Muscle of back (tissue), 11 donors: ENCODE measurements around the gene FER1L5. TPM values are rescaled to one million over a fixed set of nuclear protein-coding genes. Genes with fewer than 3 reads are reported as not detected.

Experiments used
- DNase-seq, 3 donors: peaks; one replicate each; pipeline versions ENCODE4 v3.0.0 to v3.0.0-alpha.2; 2013
- polyA plus RNA-seq, 10 donors: library from polyadenylated mRNA; unstranded; fragments of 120-200 nt; gene quantifications; one replicate each; pipeline ENCODE4 v1.2.1, GENCODE V29; 2013; ENCODE audit not compliant: insufficient read length in 10 of 10

FER1L5 gene
- polyA plus RNA-seq, 10 donors: 0.26 to 2.7 (median 0.80) TPM

DNA sequence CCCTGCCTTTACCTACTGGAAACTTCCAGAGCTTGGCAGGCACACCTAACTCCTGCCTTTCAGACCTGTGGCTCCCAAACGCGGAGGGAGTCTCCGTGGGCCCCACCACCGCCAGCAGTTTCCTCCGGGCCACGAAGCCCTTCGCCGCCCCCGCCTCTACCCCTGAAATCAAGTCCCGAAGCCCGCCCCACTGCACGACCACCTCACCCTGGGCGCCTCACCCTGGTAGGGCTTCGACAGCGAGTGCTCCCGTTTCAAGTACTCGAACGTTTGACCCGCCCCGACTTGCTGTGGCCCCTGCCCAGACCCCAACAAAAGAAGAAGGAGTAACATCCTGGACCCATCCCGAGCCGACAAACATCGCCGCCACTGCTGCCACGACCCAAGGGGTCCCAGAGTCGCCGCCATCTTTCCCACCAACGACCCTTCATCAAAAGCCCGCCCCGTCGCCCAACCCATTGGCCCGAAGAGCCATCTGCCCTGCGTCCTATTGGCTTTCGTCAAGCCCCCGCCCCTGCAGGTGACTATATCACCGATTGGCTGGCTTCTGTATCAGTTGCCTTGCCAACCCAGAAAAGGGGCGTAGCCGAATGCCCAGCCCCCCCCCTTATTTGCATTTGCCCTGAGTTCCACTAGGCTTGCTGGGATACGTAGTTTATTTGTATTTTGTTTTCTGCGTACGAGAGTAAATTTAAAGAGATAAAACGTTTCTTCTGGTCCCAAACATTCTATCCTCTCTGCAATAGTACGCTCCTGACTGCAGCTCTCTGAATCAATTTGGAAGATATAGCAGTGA lies 97.3 kb downstream of the FER1L5 start, which contains the start of gene LMAN2L:
Gene LMAN2L (minus strand): TSS at position 432 of the 796 bp plus-strand sequence. CDS start 24 bp downstream, at position 408.
- DNase-seq: peak; percentile 97 to 99 (median 98)

DNA sequence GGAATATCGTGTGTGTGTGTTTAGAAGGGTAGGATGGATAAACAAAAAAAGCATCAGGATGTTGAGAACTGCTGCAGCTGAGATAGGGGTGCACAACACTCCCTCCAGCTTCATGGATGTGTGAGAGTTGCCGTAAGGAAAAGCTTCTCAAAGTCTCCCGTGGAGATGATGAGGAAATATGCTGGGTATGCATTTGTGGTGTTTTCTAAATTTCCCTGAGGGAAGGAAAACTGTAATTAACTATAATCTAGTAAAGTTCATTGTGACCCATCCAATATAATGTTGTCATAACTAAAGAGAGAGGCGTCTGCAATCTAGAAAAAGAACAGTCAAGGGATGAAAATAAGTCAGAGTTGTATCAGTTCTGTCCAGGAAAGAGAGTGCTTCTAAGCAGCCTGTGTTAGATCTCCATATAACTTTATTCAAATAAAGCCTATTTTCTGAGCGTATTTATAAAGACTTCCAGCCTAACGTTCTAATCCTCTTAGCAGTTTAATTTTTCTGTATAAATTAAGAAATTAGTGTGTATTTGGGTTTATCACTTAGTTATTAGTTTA lies 104.6 kb downstream of the FER1L5 start:
- DNase-seq: peak in 2 of 3 donors; percentile 6 to 28

DNA sequence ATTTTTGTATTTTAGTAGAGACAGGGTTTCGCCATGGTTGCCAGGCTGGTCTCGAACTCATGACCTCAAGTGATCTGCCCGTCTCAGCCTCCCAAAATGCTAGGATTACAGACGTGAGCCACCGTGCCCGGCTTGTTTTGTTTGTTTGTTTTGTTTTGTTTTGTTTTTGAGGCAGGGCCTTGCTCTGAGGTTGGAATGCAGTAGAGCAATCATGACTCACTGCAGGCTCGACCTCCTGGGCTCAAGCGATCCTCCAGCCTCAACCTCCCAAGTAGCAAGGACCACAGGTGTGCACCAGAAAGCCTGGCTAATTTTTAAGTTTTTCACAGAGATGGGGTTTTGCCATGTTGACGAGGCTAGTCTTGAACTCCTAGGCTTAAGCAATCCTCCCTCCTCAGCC lies 109.2 kb downstream of the FER1L5 start:
- no peak for DNase-seq

DNA sequence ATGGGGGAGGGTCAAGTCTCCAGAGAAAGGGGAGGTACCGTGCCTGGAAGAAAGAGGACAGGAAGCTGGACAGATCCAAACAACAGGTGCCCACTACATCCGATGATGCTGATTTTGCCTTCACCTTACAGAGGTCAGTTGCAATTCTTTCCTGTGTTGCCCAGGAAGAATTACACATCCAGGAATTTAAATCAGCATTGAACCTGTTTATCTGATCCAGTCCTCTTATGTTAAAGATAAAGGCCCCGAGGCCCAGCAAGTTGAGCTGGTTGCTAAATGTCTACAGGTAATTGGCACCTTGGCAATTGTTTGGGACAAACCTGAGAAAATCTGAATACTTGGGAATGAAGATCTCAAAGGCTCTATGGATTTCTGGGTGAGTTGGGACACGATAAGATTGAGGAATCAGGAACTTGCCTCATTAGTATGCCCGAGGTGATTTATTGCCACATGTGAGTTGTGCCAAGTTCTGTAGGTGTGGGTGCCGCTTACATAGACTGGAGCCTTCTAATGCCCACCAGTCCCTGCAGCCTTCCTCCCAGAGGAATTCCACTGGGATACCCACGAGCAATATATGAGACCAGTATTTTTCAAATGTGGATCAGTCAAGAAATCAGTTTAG lies 111.2 kb downstream of the FER1L5 start:
- no peak for DNase-seq

DNA sequence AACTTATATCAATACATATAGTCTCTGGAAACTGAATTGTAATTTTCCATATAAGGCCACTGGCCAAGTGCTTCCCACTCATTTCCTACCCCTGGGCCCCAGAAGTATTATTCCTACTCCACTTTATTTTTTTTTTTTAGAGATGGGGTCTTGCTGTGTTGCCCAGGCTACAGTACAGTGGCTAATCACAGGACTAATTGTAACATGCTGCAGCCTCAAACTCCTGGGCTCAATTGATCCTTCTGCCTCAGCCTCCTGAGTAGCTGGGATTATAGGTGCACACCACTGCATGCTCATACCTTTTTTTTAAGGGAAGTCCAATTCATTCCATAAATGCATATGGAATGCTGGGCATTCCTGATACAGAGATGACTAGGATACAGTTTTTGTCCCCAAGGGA lies 111.8 kb downstream of the FER1L5 start:
- no peak for DNase-seq

Other genes with a start within 250 kb of the FER1L5 start
- gene NEURL3, start 137.4 kb upstream of the FER1L5 start, polyA plus RNA-seq: under 1 TPM in 7 of 10 donors, not detected in 3; 0.09 to 0.39 (median 0.18) TPM
- gene ARID5A, start 106.0 kb upstream of the FER1L5 start, polyA plus RNA-seq: 10 to 100 TPM; 16.9 to 42.0 (median 23.4) TPM
- gene KANSL3, start 4.5 kb upstream of the FER1L5 start, polyA plus RNA-seq: 10 to 100 TPM; 23.7 to 38.7 (median 30.8) TPM
- gene LMAN2L, start 97.3 kb downstream of the FER1L5 start, polyA plus RNA-seq: 10 to 100 TPM; 20.8 to 27.5 (median 25.9) TPM
- 10 to 100 TPM; 16.4 to 39.2 (median 29.7) TPM for gene CNNM4, start 118.1 kb downstream of the FER1L5 start, polyA plus RNA-seq
- gene CNNM3, start 173.5 kb downstream of the FER1L5 start, polyA plus RNA-seq: 10 to 100 TPM; 13.5 to 24.2 (median 18.3) TPM
- gene ANKRD23, start 201.3 kb downstream of the FER1L5 start, polyA plus RNA-seq: 10 to 100 TPM in 4 of 10 donors, 1 to 10 TPM in 6; 5.7 to 18.8 (median 9.0) TPM
- gene ANKRD39, start 215.3 kb downstream of the FER1L5 start, polyA plus RNA-seq: 1 to 10 TPM; 4.2 to 8.7 (median 6.6) TPM
- 10 to 100 TPM; 22.9 to 35.5 (median 28.6) TPM for gene SEMA4C, start 227.3 kb downstream of the FER1L5 start, polyA plus RNA-seq